Panc1 (cell line): ENCODE results near the gene P2RX3. TPM values are rescaled to one million over a fixed set of nuclear protein-coding genes. Genes with fewer than 3 reads are reported as not detected.

Experiments used
- ATAC-seq: fragments of 200-7000 bp; cut with Tn5 transposase; 2 replicates; pipeline ENCODE4 v1.9.1; 2020; ENCODE audit warnings: mild to moderate bottlenecking, moderate library complexity
- BruUV-seq: library from RNA; stranded (reverse); fragments of 400-500 nt; replicated peaks from 2 replicates; lab custom pipeline; 2021; lab: Mats Ljungman, UMichigan
- CTCF ChIA-PET: fragments of 300-600 bp; sonication (Branson Sonifier 250); formaldehyde crosslinking; loops from one replicate; lab custom pipeline; 2022; ENCODE audit warnings: antibody characterized with exemption; lab: Charles Lee
- POLR2A ChIA-PET: fragments of 300-600 bp; sonication (Branson Sonifier 250); formaldehyde crosslinking; loops from one replicate; lab custom pipeline; 2022; ENCODE audit warnings: antibody characterized with exemption; lab: Charles Lee
- DNase-seq: peaks from one replicate; pipeline ENCODE4 v3.0.0-alpha.2; 2010; ENCODE audit warnings: low read depth, low spot score
- H3K27ac ChIP-seq: 2 replicates; pipeline ENCODE4 v1.5.1; 2011; ENCODE audit warnings: mild to moderate bottlenecking, low read length, inconsistent platforms
- H3K27me3 ChIP-seq: fragments of 200-500 bp; sonication (Bioruptor generic); 2 replicates; pipeline ENCODE4 v1.6.0; 2014; ENCODE audit warnings: low read length, inconsistent platforms; ENCODE audit not compliant: control insufficient read depth, insufficient read depth
- H3K36me3 ChIP-seq: fragments of 200-500 bp; sonication (Bioruptor generic); 2 replicates; pipeline ENCODE4 v1.5.1; 2014; ENCODE audit warnings: inconsistent platforms, mild to moderate bottlenecking, low read length, moderate library complexity; ENCODE audit not compliant: control insufficient read depth, insufficient read depth
- H3K4me1 ChIP-seq: 2 replicates; pipeline ENCODE4 v1.5.1; 2011; ENCODE audit warnings: inconsistent platforms, mild to moderate bottlenecking, low read length, moderate library complexity; ENCODE audit not compliant: control insufficient read depth, insufficient read depth
- H3K4me3 ChIP-seq, 2 experiments: 2 replicates each; pipeline ENCODE4 v1.5.1; 2011 to 2012; ENCODE audit warnings: low read depth in 2 of 2, low read length in 2 of 2, mild to moderate bottlenecking in 2 of 2, inconsistent platforms in 1 of 2, moderate library complexity in 1 of 2
- H3K9me3 ChIP-seq: fragments of 200-500 bp; sonication (Bioruptor generic); 2 replicates; pipeline ENCODE4 v1.5.1; 2014; ENCODE audit warnings: low read depth, mild to moderate bottlenecking, inconsistent platforms, low read length, moderate library complexity; ENCODE audit not compliant: control insufficient read depth, insufficient read depth
- CTCF ChIP-seq: fragments of 450-650 bp; IDR thresholded peaks from 2 replicates; pipeline ENCODE4 v1.5.1; 2017; ENCODE audit warnings: mild to moderate bottlenecking
- POLR2AphosphoS5 ChIP-seq: IDR thresholded peaks from 2 replicates; pipeline ENCODE4 v1.6.1; 2012; ENCODE audit warnings: mild to moderate bottlenecking, low read depth, low read length, moderate library complexity
- REST ChIP-seq, 2 experiments: IDR thresholded peaks; 2 replicates each; pipeline ENCODE4 v1.6.1; 2011 to 2012; ENCODE audit warnings: low read depth in 2 of 2, control low read depth in 1 of 2, low read length in 1 of 2, mild to moderate bottlenecking in 1 of 2, moderate library complexity in 1 of 2; ENCODE audit not compliant: insufficient read depth in 1 of 2
- SIN3A ChIP-seq: IDR thresholded peaks from 2 replicates; pipeline ENCODE4 v1.6.1; 2012; ENCODE audit warnings: low read depth, mild to moderate bottlenecking, low read length, moderate library complexity, borderline replicate concordance; ENCODE audit not compliant: insufficient read depth
- TCF7L2 ChIP-seq: IDR thresholded peaks from 2 replicates; pipeline ENCODE4 v1.6.1; 2011; ENCODE audit warnings: mild to moderate bottlenecking, low read depth, low read length, inconsistent platforms
- in situ Hi-C: cut with HindIII; loops from 2 replicates; pipeline ENCODE4 v1.10.0; 2016; ENCODE audit warnings: low sequenced_read_pairs, low pct_unique_long_range_greater_than_20kb
- intact Hi-C: fragments of 100-400 bp; cut with micrococcal nuclease; formaldehyde crosslinking; loops from one replicate; pipeline ENCODE4 v1.10.0; 2022; ENCODE audit not compliant: unreplicated experiment
- total RNA-seq: library from RNA; stranded (reverse); gene quantifications from one replicate; pipeline ENCODE4 v1.2.1, GENCODE V29; 2021; ENCODE audit not compliant: unreplicated experiment

P2RX3 gene
- total RNA-seq, 1 experiment from 2014 or later, result not detected

GRCh38 chr11:57368106-57368844, 30.1 kb downstream of the P2RX3 start:
- TF ChIP-seq SIN3A, result no peak
- ChIA-PET CTCF (no interaction called here), POLR2A (interaction anchor here (0.6 kb wide), 1 partner anchor 31 kb away, joined by 3 read pairs; no protein-coding TSS in a partner anchor)
- in situ Hi-C loops, result no loop called here
- no peaks in the 10 kb centered on the region for H3K36me3 ChIP-seq
- DNase-seq (no peak), ATAC-seq (no peak)
- no peak overlapping the region for H3K4me3 ChIP-seq
- intact Hi-C loops, result no loop called here
- H3K4me1 ChIP-seq, result no peaks in the 10 kb centered on the region
- H3K27ac ChIP-seq, result no peak overlapping the region
- no TSS peak for BruUV-seq
- H3K9me3 ChIP-seq, result no peaks in the 10 kb centered on the region
- peaks cover 3% of the 10 kb centered on the region; the same call in 1 of the 2 replicates for H3K27me3 ChIP-seq

GRCh38 chr11:57368845-57369232, 30.7 kb downstream of the P2RX3 start:
- in situ Hi-C loops (no loop called here), intact Hi-C loops (no loop called here)
- Histone ChIP-seq H3K4me3 (no peak overlapping the region), H3K27me3 (peaks cover 3% of the 10 kb centered on the region; the same call in 1 of the 2 replicates), H3K9me3 (no peaks in the 10 kb centered on the region), H3K4me1 (no peaks in the 10 kb centered on the region), H3K27ac (no peak overlapping the region), H3K36me3 (no peaks in the 10 kb centered on the region)
- ChIA-PET CTCF (no interaction called here), POLR2A (no interaction called here)
- TF ChIP-seq REST (IDR thresholded peaks at IDR 0.05; ENCODE audit: insufficient read depth in 1 of 2, low read depth in 2 of 2, low read length in 1 of 2) (no peak), POLR2AphosphoS5 (no peak), TCF7L2 (no peak), SIN3A (no peak), CTCF (no peak)
- DNase-seq (no peak), ATAC-seq (no peak)
- BruUV-seq, result no TSS peak

- no TSS peak for BruUV-seq
- Histone ChIP-seq H3K4me3 (no peak overlapping the region), H3K4me1 (no peaks in the 10 kb centered on the region), H3K9me3 (no peaks in the 10 kb centered on the region), H3K27me3 (peaks cover 3% of the 10 kb centered on the region; the same call in 1 of the 2 replicates), H3K27ac (no peak overlapping the region), H3K36me3 (no peaks in the 10 kb centered on the region)
- intact Hi-C loops, result no loop called here
- ChIA-PET CTCF (no interaction called here), POLR2A (interaction anchor here (0.6 kb wide), 1 partner anchor 203 kb away, joined by 13 read pairs; no protein-coding TSS in a partner anchor)
- ATAC-seq, result no peak
- in situ Hi-C loops, result no loop called here
- TF ChIP-seq POLR2AphosphoS5 (no peak), CTCF (no peak), TCF7L2 (no peak), SIN3A (no peak), REST (IDR thresholded peaks at IDR 0.05; ENCODE audit: insufficient read depth in 1 of 2, low read depth in 2 of 2, low read length in 1 of 2) (no peak)
- DNase-seq, result no peak
These were observed 32.1 kb downstream of the P2RX3 start for GRCh38 chr11:57370251-57370650.
